Measurements from ENCODE around the gene RIT1. TPM values are rescaled to one million over a fixed set of nuclear protein-coding genes. Genes with fewer than 3 reads are reported as not detected.

Gene RIT1
- total RNA-seq (10 to 100 TPM; 13.7 to 16.9 TPM), polyA plus RNA-seq (17.7 TPM)

GRCh38 chr1:155911156-155912055, at the start of gene RIT1:
TSS of gene RIT1 (minus strand) at chr1:155911349. CDS start at chr1:155910761, 588 bp downstream.
- Mint-ChIP-seq H3K9me3 (no peaks in the 10 kb centered on the region), H3K4me3 (peak within 1 kb of the TSS; percentile 91 to 100 (median 97)), H3K4me1 (peaks cover 23 to 34% (median 32%) of the 10 kb centered on the region in 3 donors), H3K27ac (peak within 1 kb of the TSS; percentile 89 to 100 (median 97)), H3K27me3 (no peaks in the 10 kb centered on the region), H3K36me3 (peaks cover 7 to 82% (median 9%) of the 10 kb centered on the region in 3 donors)
- peaks cover 32% of the 10 kb centered on the region for H3K36me3 ChIP-seq (ENCODE audit: insufficient read depth, low read length)
- CTCF ChIA-PET, result no interaction called here
- peak; percentile 77 to 91 (median 86) for DNase-seq
- peak within 1 kb of the TSS; percentile 80 for H3K27ac ChIP-seq (ENCODE audit: low read depth, low read length)
- POLR2A ChIA-PET, result interaction anchor here (0.6 to 1.0 kb wide), 2 partner anchors 51 to 594 kb away, joined by 3 read pairs; no protein-coding TSS in a partner anchor
- peaks cover 22% of the 10 kb centered on the region for H3K4me1 ChIP-seq (ENCODE audit: insufficient read depth, low read length)
- H3K4me3 ChIP-seq (ENCODE audit: low read length), result peak within 1 kb of the TSS; percentile 86
- H3K9me3 ChIP-seq (ENCODE audit: low read length), result no peaks in the 10 kb centered on the region
- H3K27me3 ChIP-seq (ENCODE audit: insufficient read depth, low read length, poor library complexity, severe bottlenecking), result no peaks in the 10 kb centered on the region

- Histone ChIP-seq H3K36me3 (ENCODE audit: insufficient read depth, low read length) (peaks cover 71% of the 10 kb centered on the region), H3K4me1 (ENCODE audit: insufficient read depth, low read length) (peaks cover 5% of the 10 kb centered on the region), H3K9me3 (ENCODE audit: low read length) (no peaks in the 10 kb centered on the region), H3K27me3 (ENCODE audit: insufficient read depth, low read length, poor library complexity, severe bottlenecking) (no peaks in the 10 kb centered on the region), H3K27ac (ENCODE audit: low read depth, low read length) (no peak overlapping the region), H3K4me3 (ENCODE audit: low read length) (no peak overlapping the region)
- Mint-ChIP-seq H3K4me3 (no peak overlapping the region), H3K27me3 (no peaks in the 10 kb centered on the region), H3K36me3 (peaks cover 6 to 79% (median 20%) of the 10 kb centered on the region in 3 donors), H3K27ac (peak overlapping the region; percentile 45 to 94 (median 69)), H3K4me1 (peaks cover 4 to 18% (median 10%) of the 10 kb centered on the region in 3 donors), H3K9me3 (no peaks in the 10 kb centered on the region)
- CTCF ChIA-PET, result interaction anchor here (1.7 kb wide), 1 partner anchor 30 kb away, joined by 6 read pairs; no protein-coding TSS in a partner anchor
- POLR2A ChIA-PET, result no interaction called here
- no peak for DNase-seq
Measured at GRCh38 chr1:155960081-155960745, 49.1 kb upstream of the RIT1 start.

GRCh38 chr1:155957411-155957915, 46.3 kb upstream of the RIT1 start:
- H3K27ac Mint-ChIP-seq, result peak overlapping the region in 3 of 8 donors; percentile 27 to 53 (median 52)
- no peak overlapping the region for H3K4me3 Mint-ChIP-seq
- no peaks in the 10 kb centered on the region for H3K27me3 ChIP-seq (ENCODE audit: insufficient read depth, low read length, poor library complexity, severe bottlenecking)
- peaks cover 71% of the 10 kb centered on the region for H3K36me3 ChIP-seq (ENCODE audit: insufficient read depth, low read length)
- H3K4me1 ChIP-seq (ENCODE audit: insufficient read depth, low read length), result no peaks in the 10 kb centered on the region
- peaks cover 10 to 83% (median 21%) of the 10 kb centered on the region in 3 donors for H3K36me3 Mint-ChIP-seq
- no peaks in the 10 kb centered on the region for H3K9me3 ChIP-seq (ENCODE audit: low read length)
- no peaks in the 10 kb centered on the region for H3K9me3 Mint-ChIP-seq
- H3K4me3 ChIP-seq (ENCODE audit: low read length), result no peak overlapping the region
- no peak for DNase-seq
- CTCF ChIA-PET, result interaction anchor here (0.9 to 1.7 kb wide), 4 partner anchors 12 to 32 kb away, joined by 3 to 5 read pairs (median 4); partner anchors contain the start of gene KHDC4
- POLR2A ChIA-PET, result interaction anchor here (1.0 kb wide), 2 partner anchors 11 to 19 kb away, joined by 3 to 4 read pairs; no protein-coding TSS in a partner anchor
- H3K27ac ChIP-seq (ENCODE audit: low read depth, low read length), result no peak overlapping the region
- H3K4me1 Mint-ChIP-seq, result peaks cover 4 to 12% (median 6%) of the 10 kb centered on the region in 3 donors
- H3K27me3 Mint-ChIP-seq, result no peaks in the 10 kb centered on the region

GRCh38 chr1:155954645-155955044, 43.5 kb upstream of the RIT1 start:
- Mint-ChIP-seq H3K4me1 (no peaks in the 10 kb centered on the region), H3K9me3 (no peaks in the 10 kb centered on the region), H3K27ac (peak overlapping the region in 1 of 8 donors; percentile 52), H3K27me3 (no peaks in the 10 kb centered on the region), H3K36me3 (peaks cover 10 to 81% (median 16%) of the 10 kb centered on the region in 3 donors), H3K4me3 (no peak overlapping the region)
- CTCF ChIA-PET, result interaction anchor here (1.4 to 2.3 kb wide), 2 partner anchors 22 to 35 kb away, joined by 3 to 7 read pairs; no protein-coding TSS in a partner anchor
- no peak for DNase-seq
- POLR2A ChIA-PET, result interaction anchor here (0.6 to 2.0 kb wide), 2 partner anchors 10 to 414 kb away, joined by 3 to 11 read pairs; no protein-coding TSS in a partner anchor
- no peaks in the 10 kb centered on the region for H3K4me1 ChIP-seq (ENCODE audit: insufficient read depth, low read length)
- no peaks in the 10 kb centered on the region for H3K27me3 ChIP-seq (ENCODE audit: insufficient read depth, low read length, poor library complexity, severe bottlenecking)
- no peak overlapping the region for H3K27ac ChIP-seq (ENCODE audit: low read depth, low read length)
- peaks cover 72% of the 10 kb centered on the region for H3K36me3 ChIP-seq (ENCODE audit: insufficient read depth, low read length)
- no peaks in the 10 kb centered on the region for H3K9me3 ChIP-seq (ENCODE audit: low read length)
- no peak overlapping the region for H3K4me3 ChIP-seq (ENCODE audit: low read length)

GRCh38 chr1:155952505-155952890, 41.3 kb upstream of the RIT1 start:
- H3K27ac Mint-ChIP-seq, result peak overlapping the region in 2 of 8 donors; percentile 56 to 90
- H3K27me3 ChIP-seq (ENCODE audit: insufficient read depth, low read length, poor library complexity, severe bottlenecking), result no peaks in the 10 kb centered on the region
- peaks cover 10 to 78% (median 16%) of the 10 kb centered on the region in 3 donors for H3K36me3 Mint-ChIP-seq
- H3K27me3 Mint-ChIP-seq, result no peaks in the 10 kb centered on the region
- POLR2A ChIA-PET, result interaction anchor here (1.8 kb wide), 1 partner anchor 18 kb away, joined by 4 read pairs; no protein-coding TSS in a partner anchor
- no peak overlapping the region for H3K4me3 ChIP-seq (ENCODE audit: low read length)
- peaks cover 0 to 3% (median 0%) of the 10 kb centered on the region in 3 donors for H3K4me1 Mint-ChIP-seq
- peaks cover 59% of the 10 kb centered on the region for H3K36me3 ChIP-seq (ENCODE audit: insufficient read depth, low read length)
- no peak overlapping the region for H3K4me3 Mint-ChIP-seq
- H3K27ac ChIP-seq (ENCODE audit: low read depth, low read length), result no peak overlapping the region
- H3K4me1 ChIP-seq (ENCODE audit: insufficient read depth, low read length), result no peaks in the 10 kb centered on the region
- H3K9me3 ChIP-seq (ENCODE audit: low read length), result no peaks in the 10 kb centered on the region
- CTCF ChIA-PET, result no interaction called here
- no peak for DNase-seq
- H3K9me3 Mint-ChIP-seq, result no peaks in the 10 kb centered on the region

GRCh38 chr1:155951753-155952504, 40.8 kb upstream of the RIT1 start:
- H3K4me1 Mint-ChIP-seq, result peaks cover 4 to 7% (median 5%) of the 10 kb centered on the region in 3 donors
- Histone ChIP-seq H3K27me3 (ENCODE audit: insufficient read depth, low read length, poor library complexity, severe bottlenecking) (no peaks in the 10 kb centered on the region), H3K27ac (ENCODE audit: low read depth, low read length) (no peak overlapping the region), H3K36me3 (ENCODE audit: insufficient read depth, low read length) (peaks cover 57% of the 10 kb centered on the region), H3K9me3 (ENCODE audit: low read length) (no peaks in the 10 kb centered on the region), H3K4me1 (ENCODE audit: insufficient read depth, low read length) (peaks cover 4% of the 10 kb centered on the region), H3K4me3 (ENCODE audit: low read length) (no peak overlapping the region)
- H3K4me3 Mint-ChIP-seq, result no peak overlapping the region
- ChIA-PET POLR2A (interaction anchor here (1.8 kb wide), 1 partner anchor 17 kb away, joined by 4 read pairs; no protein-coding TSS in a partner anchor), CTCF (no interaction called here)
- H3K27ac Mint-ChIP-seq, result peak overlapping the region in 3 of 8 donors; percentile 6 to 56 (median 46)
- DNase-seq, result no peak
- peaks cover 4 to 78% (median 13%) of the 10 kb centered on the region in 3 donors for H3K36me3 Mint-ChIP-seq
- no peaks in the 10 kb centered on the region for H3K27me3 Mint-ChIP-seq
- H3K9me3 Mint-ChIP-seq, result no peaks in the 10 kb centered on the region

- CTCF ChIA-PET, result no interaction called here
- Histone ChIP-seq H3K36me3 (ENCODE audit: insufficient read depth, low read length) (peaks cover 55% of the 10 kb centered on the region), H3K4me3 (ENCODE audit: low read length) (no peak overlapping the region), H3K27ac (ENCODE audit: low read depth, low read length) (no peak overlapping the region), H3K27me3 (ENCODE audit: insufficient read depth, low read length, poor library complexity, severe bottlenecking) (no peaks in the 10 kb centered on the region), H3K4me1 (ENCODE audit: insufficient read depth, low read length) (peaks cover 15% of the 10 kb centered on the region), H3K9me3 (ENCODE audit: low read length) (no peaks in the 10 kb centered on the region)
- Mint-ChIP-seq H3K36me3 (peaks cover 4 to 80% (median 14%) of the 10 kb centered on the region in 3 donors), H3K27ac (peak overlapping the region in 1 of 8 donors; percentile 82), H3K9me3 (no peaks in the 10 kb centered on the region), H3K4me3 (no peak overlapping the region), H3K27me3 (no peaks in the 10 kb centered on the region), H3K4me1 (peaks cover 15 to 18% (median 16%) of the 10 kb centered on the region in 3 donors)
- no peak for DNase-seq
- POLR2A ChIA-PET, result interaction anchor here (1.8 kb wide), 1 partner anchor 16 kb away, joined by 4 read pairs; no protein-coding TSS in a partner anchor
Measured at GRCh38 chr1:155950829-155951228, 39.7 kb upstream of the RIT1 start.
